Spinal cord (tissue), 10 donors: ENCODE measurements around the gene MED27. TPM values are rescaled to one million over a fixed set of nuclear protein-coding genes. Genes with fewer than 3 reads are reported as not detected.
A peak's percentile ranks its signal among the peaks of the same experiment; 100 is the strongest.

Experiments
- DNase-seq, 6 donors: peaks; one replicate each; pipeline versions ENCODE4 v3.0.0 to v3.0.0-alpha.2; 2013 to 2015; ENCODE audit warnings: low spot score in 6 of 6, low read depth in 4 of 6
- H3K27ac ChIP-seq: one replicate; pipeline ENCODE4 v1.5.1; 2013; ENCODE audit warnings: low read depth, low read length, control low read depth
- H3K27me3 ChIP-seq: one replicate; pipeline ENCODE4 v1.6.1; 2013; ENCODE audit warnings: low read length; ENCODE audit not compliant: control insufficient read depth, insufficient read depth
- H3K36me3 ChIP-seq: one replicate; pipeline ENCODE4 v1.6.1; 2013; ENCODE audit warnings: low read length; ENCODE audit not compliant: control insufficient read depth, insufficient read depth
- H3K4me1 ChIP-seq: one replicate; pipeline ENCODE4 v1.6.1; 2013; ENCODE audit warnings: low read length; ENCODE audit not compliant: control insufficient read depth, insufficient read depth
- H3K4me3 ChIP-seq: one replicate; pipeline ENCODE4 v1.5.1; 2013; ENCODE audit warnings: low read depth, low read length, control low read depth
- H3K9me3 ChIP-seq: one replicate; pipeline ENCODE4 v1.6.1; 2013; ENCODE audit warnings: low read length; ENCODE audit not compliant: control insufficient read depth, insufficient read depth
- WGBS: methylation state at CpG from one replicate; pipeline ENCODE4 v1.1.5; 2013; ENCODE audit warnings: missing lambda C conversion rate; ENCODE audit not compliant: insufficient coverage; 5-methylcytosine and 5-hydroxymethylcytosine counted together
- polyA plus RNA-seq, 2 donors: library from polyadenylated mRNA; unstranded; fragments of 120-200 nt; gene quantifications; one replicate each; pipeline ENCODE4 v1.2.1, GENCODE V29; 2013; ENCODE audit not compliant: insufficient read length in 2 of 2
- total RNA-seq, 2 donors: library from RNA; depleted of rRNA in 1 of 2; stranded (reverse); fragments of 120-200 nt in 1 of 2; fragments of >200 nt in 1 of 2; gene quantifications; one replicate each; pipeline versions ENCODE4 v1.2.3 to v1.2.4, GENCODE V29; 2013 to 2014
- donor health status: healthy.

MED27 gene
- total and polyA plus RNA-seq, 4 donors = 13.9 to 27.8 (median 25.8) TPM

GRCh38 chr9:131994364-131995125, 85.1 kb downstream of the MED27 start:
- H3K9me3 ChIP-seq = no peaks in the 10 kb centered on the region
- WGBS = 60% methylated on average over 6 of the region's 6 CpGs
- no peak for DNase-seq

DNA sequence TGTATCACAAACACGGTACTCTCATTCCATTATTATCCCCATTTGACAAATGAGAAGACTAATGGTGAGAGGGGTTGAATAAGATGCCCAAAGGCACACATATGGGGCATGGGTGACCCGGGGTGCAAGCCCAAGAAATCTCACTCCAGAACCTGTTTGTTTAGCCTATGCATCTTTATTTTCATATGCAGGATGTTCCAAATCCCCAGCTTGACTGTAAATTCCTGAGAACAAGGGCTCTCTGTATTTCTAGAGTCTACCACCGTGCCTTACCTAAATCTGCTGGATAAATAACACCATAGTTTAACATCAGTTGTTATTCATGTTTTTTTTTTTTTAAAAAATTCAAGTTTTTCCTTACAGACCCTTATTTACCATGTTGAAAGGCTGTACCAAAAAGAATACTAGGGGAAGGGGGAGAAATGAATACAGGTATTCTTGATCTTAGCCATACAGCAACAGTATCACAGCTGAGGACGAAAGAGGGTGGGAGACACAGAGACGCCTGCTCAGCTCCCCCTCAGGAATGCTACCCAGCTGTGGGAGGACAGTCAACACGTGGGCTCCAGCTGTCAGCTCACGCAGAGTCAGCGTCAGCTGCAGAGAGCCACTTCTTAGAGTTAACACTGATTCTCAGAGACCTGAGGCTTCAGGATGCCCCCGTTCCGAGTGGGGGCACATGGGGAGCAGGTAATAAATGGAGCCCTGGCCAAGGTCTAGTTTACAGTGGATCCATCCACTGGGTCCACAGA, 86.6 kb downstream of the MED27 start:
- no peaks in the 10 kb centered on the region for H3K9me3 ChIP-seq
- WGBS = 63% methylated on average over 8 of the region's 10 CpGs
- no peak overlapping the region for H3K27ac ChIP-seq
- H3K4me3 ChIP-seq = no peak overlapping the region
- H3K27me3 ChIP-seq = no peaks in the 10 kb centered on the region
- H3K36me3 ChIP-seq = peaks cover 3% of the 10 kb centered on the region
- H3K4me1 ChIP-seq = peaks cover 11% of the 10 kb centered on the region
- peak in 1 of 6 donors; percentile 18 for DNase-seq

More at GRCh38 chr9:131994364-131995125, 85.1 kb downstream of the MED27 start:
- peaks cover 11% of the 10 kb centered on the region for H3K4me1 ChIP-seq
- H3K4me3 ChIP-seq = no peak overlapping the region
- peaks cover 3% of the 10 kb centered on the region for H3K36me3 ChIP-seq
- no peak overlapping the region for H3K27ac ChIP-seq
- H3K27me3 ChIP-seq = no peaks in the 10 kb centered on the region

GRCh38 chr9:131987232-131987631, 92.4 kb downstream of the MED27 start:
- 71% methylated on average over 1 of the region's 5 CpGs for WGBS
- no peak for DNase-seq

DNA sequence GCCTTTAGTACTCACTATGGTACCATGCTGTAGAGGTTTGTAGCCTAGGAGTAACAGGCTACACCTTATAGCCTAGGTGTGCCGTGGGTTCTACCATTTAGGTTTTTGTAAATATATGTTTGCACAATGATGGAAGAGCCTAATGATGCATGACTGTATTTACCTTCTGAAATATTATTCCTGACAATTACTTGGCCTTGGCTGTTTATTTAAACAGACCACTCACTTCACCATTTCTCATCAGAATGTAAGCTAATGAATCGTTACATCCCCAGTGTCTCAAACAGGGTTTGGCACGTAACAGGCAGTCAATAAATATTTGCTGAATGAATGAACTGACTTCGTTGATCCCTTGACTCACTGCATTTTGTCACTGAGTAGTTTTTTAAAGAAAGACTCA, 93.1 kb downstream of the MED27 start:
- DNase-seq = no peak
- no CpG with 5 or more reads among the region's 4 CpGs for WGBS

More at GRCh38 chr9:131987232-131987631, 92.4 kb downstream of the MED27 start:
- H3K36me3 ChIP-seq = no peaks in the 10 kb centered on the region
- H3K4me3 ChIP-seq = no peak overlapping the region
- H3K9me3 ChIP-seq = no peaks in the 10 kb centered on the region
- no peaks in the 10 kb centered on the region for H3K27me3 ChIP-seq
- H3K4me1 ChIP-seq = peaks cover 3% of the 10 kb centered on the region
- H3K27ac ChIP-seq = no peak overlapping the region

GRCh38 chr9:131986089-131986488, 93.6 kb downstream of the MED27 start:
- H3K4me1 ChIP-seq = peaks cover 3% of the 10 kb centered on the region
- H3K36me3 ChIP-seq = no peaks in the 10 kb centered on the region
- no peaks in the 10 kb centered on the region for H3K9me3 ChIP-seq
- DNase-seq = no peak
- WGBS = no CpG with 5 or more reads among the region's 3 CpGs
- H3K27ac ChIP-seq = no peak overlapping the region
- no peak overlapping the region for H3K4me3 ChIP-seq
- H3K27me3 ChIP-seq = no peaks in the 10 kb centered on the region

More for the DNA sequence above, 93.1 kb downstream of the MED27 start:
- Histone ChIP-seq H3K9me3 (no peaks in the 10 kb centered on the region), H3K27ac (no peak overlapping the region), H3K4me1 (peaks cover 3% of the 10 kb centered on the region), H3K27me3 (no peaks in the 10 kb centered on the region), H3K4me3 (no peak overlapping the region), H3K36me3 (no peaks in the 10 kb centered on the region)

GRCh38 chr9:131984564-131984963, 95.1 kb downstream of the MED27 start:
- Histone ChIP-seq H3K27me3 (no peaks in the 10 kb centered on the region), H3K4me3 (no peak overlapping the region), H3K9me3 (no peaks in the 10 kb centered on the region), H3K27ac (no peak overlapping the region), H3K4me1 (peaks cover 3% of the 10 kb centered on the region), H3K36me3 (no peaks in the 10 kb centered on the region)
- WGBS = no CpG with 5 or more reads among the region's 1 CpG
- DNase-seq = no peak

DNA sequence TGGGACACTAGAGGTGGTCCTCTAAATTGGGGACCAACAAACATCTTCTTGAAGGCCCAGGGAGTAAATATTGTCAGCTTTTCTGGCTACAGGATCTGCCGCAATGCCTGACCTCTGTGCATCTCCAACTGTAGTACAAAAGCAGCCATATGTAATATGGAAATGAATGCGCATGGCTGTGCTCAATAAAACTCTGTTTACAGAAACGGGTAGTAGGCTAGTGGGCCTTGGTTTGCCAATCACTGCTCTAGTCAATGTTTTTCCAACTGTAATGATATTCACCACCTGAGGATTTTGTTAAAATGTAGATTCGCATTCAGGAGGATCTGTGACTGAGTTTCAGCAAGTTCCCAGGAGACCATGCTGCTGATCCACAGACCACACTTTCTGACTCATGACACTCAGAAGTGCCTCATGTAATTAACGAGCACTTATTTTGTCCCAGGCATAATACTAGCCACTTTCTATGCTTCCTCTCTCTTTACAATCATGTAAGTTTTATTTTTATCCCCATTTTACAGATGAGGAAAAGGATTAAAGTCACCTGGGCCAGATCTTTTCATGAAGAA, 96.9 kb downstream of the MED27 start:
- H3K27ac ChIP-seq = no peak overlapping the region
- WGBS = 73% methylated on average over 3 of the region's 5 CpGs
- H3K36me3 ChIP-seq = no peaks in the 10 kb centered on the region
- no peaks in the 10 kb centered on the region for H3K9me3 ChIP-seq
- H3K4me3 ChIP-seq = no peak overlapping the region
- peaks cover 2% of the 10 kb centered on the region for H3K4me1 ChIP-seq
- no peaks in the 10 kb centered on the region for H3K27me3 ChIP-seq
- no peak for DNase-seq

DNA sequence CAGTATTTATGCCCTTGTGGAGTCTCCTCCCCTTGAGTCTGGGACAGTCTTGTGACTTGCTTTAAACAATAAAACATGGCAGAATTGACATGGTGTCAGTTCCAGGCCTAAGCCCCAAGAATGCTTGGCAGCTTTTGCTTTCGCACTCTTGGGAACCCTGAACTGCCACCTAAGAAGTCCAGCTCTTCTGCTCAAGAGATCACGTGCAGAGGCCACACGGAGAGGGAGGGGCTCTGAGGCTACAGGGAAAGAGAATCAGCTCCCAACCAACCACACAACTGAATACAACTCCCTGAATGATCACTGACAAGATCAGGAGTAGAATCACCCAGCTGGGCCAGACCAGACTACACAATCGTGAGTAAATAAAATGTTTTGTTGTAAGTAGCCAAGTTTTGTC, 97.6 kb downstream of the MED27 start:
- 100% methylated on average over 1 of the region's 4 CpGs for WGBS
- Histone ChIP-seq H3K4me1 (peaks cover 3% of the 10 kb centered on the region), H3K9me3 (no peaks in the 10 kb centered on the region), H3K27ac (no peak overlapping the region), H3K27me3 (no peaks in the 10 kb centered on the region), H3K36me3 (no peaks in the 10 kb centered on the region), H3K4me3 (no peak overlapping the region)
- DNase-seq = no peak

- Histone ChIP-seq H3K4me1 (peaks cover 5% of the 10 kb centered on the region), H3K27ac (peak overlapping the region; percentile 11), H3K27me3 (no peaks in the 10 kb centered on the region), H3K4me3 (no peak overlapping the region), H3K9me3 (no peaks in the 10 kb centered on the region), H3K36me3 (no peaks in the 10 kb centered on the region)
- 66% methylated on average over 5 of the region's 8 CpGs for WGBS
- DNase-seq = peak in 1 of 6 donors; percentile 43
Observed at GRCh38 chr9:131981116-131981776, 98.4 kb downstream of the MED27 start.
